Muscle of back (tissue), 11 donors: ENCODE results near the gene C3. TPM values are rescaled to one million over a fixed set of nuclear protein-coding genes. Genes with fewer than 3 reads are reported as not detected.

Experiments used
- DNase-seq, 3 donors: peaks; one replicate each; pipeline versions ENCODE4 v3.0.0 to v3.0.0-alpha.2; 2013
- polyA plus RNA-seq, 10 donors: library from polyadenylated mRNA; unstranded; fragments of 120-200 nt; gene quantifications; one replicate each; pipeline ENCODE4 v1.2.1, GENCODE V29; 2013; ENCODE audit not compliant: insufficient read length in 10 of 10

The C3 gene
- polyA plus RNA-seq, 10 donors = 3.4 to 13.9 (median 8.9) TPM

- no peak for DNase-seq
Measured at GRCh38 chr19:6745965-6746364, 25.5 kb upstream of the C3 start.

DNA sequence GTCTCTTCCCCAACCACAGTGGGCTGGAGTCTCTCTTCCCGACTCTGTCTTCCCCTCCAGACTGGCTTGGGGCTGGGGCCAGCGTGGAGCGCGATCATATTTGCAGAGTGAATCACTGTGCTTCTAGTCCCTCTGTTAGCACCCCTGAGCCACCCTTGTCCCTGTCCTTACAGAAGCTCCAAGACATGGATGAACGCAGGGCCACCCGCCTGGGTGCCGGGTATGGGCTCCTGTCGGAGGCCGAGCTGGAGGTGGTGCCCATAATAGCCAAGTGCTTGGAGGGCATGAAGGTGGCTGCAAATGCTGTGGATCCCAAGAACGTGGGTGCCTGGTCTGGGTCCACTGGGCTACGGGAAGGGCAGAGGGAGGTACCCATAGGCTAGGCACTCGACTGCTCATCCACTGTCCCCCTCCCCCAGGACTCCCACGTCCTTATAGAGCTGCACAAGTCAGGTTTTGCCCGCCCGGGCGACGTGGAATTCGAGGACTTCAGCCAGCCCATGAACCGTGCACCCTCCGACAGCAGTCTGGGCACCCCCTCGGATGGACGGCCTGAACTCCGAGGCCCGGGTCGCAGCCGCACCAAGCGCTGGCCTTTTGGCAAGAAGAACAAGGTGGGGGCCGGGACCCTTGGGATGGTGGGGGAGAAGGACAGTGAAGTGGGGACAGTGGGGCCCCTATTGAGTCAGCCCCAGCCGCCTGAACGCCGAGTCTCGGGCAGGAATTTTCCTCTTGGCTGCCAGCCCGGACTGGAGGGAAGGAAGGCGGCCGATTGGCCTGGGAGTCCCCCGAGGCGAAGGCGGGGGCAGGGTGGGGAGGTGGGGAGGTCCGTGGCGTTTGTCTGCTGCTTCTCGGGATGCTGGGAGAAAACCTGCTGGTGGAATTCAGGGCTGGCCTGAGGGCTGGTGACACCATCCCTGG lies 24.2 kb upstream of the C3 start:
- peak; percentile 82 to 95 (median 94) for DNase-seq

DNA sequence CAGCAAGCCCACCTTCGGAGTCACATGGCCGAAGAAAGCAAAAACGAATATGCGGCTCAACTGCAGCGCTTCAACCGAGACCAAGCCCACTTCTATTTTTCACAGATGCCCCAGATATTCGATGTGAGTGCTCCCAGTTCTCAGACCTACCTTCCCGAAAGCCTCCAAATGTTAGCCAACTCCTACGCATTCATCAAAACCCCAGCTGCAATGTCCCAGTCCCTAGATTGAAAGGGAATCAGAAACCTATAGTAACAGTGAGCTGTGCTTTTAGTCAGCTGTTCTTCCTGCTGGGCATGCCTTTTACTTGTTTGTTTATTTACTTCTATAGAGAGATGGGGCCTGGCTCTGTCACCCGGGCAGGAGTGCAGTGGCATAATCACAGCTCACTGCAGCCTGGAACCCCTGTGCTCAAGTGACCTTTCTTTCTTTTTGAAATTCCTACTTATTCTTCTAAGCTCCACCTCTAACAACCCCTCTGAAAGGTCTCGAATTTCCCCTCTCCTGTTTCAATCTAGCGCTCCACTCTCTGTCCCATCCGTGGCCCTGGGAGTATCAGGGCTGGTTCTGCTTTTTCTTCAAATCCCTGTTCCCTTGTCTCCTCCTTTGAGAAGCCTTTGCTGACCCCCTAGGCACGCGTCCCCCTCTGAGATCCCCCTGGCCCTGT lies 23.4 kb upstream of the C3 start:
- no peak for DNase-seq

- DNase-seq = peak in 1 of 3 donors; percentile 48
Measured at GRCh38 chr19:6743066-6743465, 22.6 kb upstream of the C3 start.

DNA sequence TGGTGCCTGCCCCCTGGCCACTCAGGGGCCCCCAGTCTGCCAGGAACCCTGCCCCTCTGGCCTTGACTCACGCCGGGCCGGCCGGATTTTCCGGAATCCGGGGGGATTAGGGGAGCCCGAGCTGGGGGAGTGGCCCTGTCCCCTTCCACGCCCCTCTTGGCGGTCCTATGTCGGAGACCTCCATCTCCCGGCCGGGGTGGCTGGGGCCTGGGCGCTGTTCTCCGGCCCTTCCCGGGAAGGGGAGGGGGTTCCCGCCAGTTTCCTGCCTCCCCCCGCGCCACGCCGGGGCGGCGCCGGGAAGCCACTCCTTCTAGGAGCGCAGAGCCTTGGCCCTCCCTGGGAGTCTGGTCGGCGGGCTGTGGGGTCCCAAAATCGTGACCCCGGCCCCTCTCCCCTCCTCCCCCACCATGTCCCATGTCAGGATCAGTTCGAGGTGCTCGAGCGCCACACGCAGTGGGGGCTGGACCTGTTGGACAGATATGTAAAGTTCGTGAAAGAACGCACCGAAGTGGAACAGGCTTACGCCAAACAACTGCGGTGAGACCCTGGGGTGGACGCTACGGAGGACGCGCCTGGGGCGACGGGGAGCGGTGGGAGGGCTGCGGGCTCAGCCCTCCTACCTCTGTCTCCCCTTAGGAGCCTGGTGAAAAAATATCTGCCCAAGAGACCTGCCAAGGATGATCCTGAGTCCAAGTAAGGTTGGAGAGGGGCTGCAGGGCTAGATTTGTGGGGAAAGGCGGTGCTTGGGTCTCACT lies 20.3 kb upstream of the C3 start:
- peak in 2 of 3 donors; percentile 79 to 87 for DNase-seq

DNA sequence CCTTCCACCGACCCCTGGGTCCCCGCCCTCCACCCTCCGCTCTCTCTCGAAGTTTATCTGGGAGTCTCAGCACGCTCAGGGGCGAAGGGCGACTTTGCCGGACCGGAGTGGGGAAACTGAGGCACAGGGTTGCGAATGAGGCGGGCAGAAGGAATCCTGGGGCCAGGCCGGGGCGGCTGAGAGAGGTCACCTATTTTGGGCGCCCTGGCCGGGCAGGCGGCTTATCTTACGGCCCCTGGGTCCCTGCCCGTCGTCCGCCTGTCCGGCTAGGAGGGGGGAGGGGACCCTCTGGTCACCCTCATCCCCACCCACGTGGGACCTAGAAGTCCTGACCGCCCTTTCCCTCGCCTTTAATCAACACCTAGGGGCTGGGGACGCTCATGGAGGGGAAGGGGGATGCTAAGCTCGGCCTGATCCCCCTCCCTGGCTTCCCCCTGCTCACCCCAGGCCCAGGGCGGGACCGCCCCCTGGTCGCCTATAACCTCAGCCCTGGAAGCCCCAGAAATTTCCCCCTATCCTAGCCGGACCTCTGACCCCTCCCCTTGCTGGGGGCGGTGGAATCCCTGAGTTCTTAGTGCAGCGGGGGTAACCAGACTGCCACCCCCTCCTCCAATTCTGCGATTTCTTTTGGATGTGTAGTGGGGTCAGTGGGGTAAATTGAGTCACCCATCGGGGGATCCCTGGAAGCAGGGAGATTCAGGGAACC lies 19.6 kb upstream of the C3 start:
- DNase-seq = peak in 2 of 3 donors; percentile 52 to 80

- peak; percentile 86 to 94 (median 93) for DNase-seq
Measured at GRCh38 chr19:6739390-6739882, 19.0 kb upstream of the C3 start, which contains the start of gene TRIP10. TSS of gene TRIP10 (plus strand) at chr19:6739680. CDS start at chr19:6739762, 82 bp downstream.

DNA sequence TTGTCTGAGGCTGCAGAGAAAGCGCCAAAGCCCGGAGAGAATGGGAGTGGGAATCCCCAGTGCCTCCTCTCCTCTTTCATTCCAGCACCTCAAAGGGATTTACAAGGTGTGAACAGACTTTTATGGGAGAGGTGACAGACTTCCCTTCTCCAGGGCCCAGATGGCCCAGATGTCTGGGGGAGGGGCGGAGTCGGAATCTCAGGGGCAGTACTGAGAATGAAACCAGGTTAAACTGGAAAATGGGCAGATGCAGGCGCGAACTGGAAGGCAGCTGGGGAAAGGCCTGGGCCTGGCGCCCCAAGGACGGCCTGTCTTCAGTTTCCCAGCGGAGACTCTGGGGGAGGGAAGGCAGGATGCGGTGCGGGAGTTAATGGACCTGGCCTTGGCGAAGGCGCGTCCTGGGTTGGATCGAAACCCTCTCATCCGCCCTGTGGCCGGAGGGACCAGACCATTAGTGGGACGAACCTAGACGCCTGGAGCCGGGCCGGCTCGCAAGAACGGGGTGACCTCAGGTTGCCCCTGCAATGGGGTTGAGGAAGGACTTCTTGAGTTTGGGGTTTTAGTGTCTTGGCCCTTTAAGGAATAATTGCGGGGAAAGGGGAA lies 18.4 kb upstream of the C3 start:
- peak in 1 of 3 donors; percentile 46 for DNase-seq

DNA sequence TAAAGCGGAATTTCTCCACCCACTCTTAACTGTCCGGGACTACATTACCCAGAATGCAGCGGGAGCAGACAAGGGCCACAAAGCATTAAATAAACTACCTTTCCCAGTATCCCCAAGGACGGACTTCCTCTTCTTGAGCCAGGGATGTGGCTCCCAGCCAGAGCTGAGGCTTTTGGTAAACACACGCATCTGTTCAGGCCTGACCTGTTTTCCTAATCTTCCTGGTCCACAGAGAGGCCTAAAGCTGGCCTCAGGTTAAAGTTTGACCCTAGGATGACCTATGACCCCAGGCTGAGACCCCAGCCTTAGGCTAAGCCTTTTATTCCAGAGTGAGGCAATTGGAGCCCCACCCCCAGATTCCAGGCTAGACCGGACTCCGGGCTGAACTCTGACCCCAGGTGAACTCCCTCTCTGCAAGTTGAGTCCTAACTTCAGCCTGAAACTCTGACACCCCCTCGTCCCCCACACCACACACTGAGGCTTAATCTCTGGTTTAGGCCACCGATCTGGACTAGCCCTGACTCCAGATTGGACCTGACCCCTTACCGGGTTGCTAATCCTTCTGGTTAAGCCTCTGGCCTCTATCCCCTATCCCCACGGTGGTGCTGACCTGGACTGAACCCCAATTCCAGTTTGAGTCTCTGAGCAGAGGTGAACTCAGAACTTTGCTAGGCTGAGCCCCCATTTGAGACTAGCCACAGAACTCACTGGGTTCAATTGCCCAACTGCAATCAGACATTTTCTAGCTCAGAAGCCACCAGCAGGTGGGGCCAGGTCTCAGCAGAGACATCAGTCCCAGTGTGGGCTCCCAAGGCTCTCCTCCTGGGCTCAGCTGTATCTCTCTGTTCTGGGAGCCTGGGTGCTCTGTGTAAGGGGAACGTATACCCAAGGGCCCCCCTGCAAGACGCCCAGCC lies 17.7 kb upstream of the C3 start:
- peak; percentile 75 to 88 (median 76) for DNase-seq

DNA sequence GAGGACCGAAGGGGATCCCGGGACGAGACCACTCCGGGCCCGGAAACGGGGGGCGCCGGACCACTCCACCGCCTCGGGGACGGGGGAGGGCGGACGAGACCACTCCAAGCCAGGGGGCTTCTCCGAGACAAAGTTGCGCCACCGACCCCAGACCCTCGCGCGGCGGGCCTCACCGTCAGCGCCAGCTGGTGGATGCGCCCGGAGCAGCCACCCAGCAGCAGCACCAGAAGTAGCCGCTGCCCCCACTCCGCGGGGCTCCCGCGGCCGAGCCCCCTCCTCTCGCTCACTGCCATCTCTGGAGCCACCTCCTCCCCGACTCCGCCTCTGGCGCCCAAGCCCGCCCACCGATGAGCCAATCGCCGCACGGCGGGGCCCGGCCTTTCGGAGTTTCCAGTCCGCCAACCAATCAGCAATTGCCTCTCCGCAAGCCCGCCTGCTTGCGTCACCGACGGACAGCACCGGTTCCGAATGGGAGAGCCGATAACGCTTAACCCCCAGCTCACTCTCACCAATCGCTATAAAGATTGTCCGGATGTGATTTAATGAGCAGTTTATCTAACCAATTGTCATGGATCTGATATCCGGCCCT lies 16.9 kb upstream of the C3 start, which contains the start of gene GPR108:
Gene GPR108 (minus strand): TSS at position 297 of the 589 bp plus-strand sequence. CDS start 4 bp downstream, at position 293.
- peak; percentile 100 for DNase-seq

DNA sequence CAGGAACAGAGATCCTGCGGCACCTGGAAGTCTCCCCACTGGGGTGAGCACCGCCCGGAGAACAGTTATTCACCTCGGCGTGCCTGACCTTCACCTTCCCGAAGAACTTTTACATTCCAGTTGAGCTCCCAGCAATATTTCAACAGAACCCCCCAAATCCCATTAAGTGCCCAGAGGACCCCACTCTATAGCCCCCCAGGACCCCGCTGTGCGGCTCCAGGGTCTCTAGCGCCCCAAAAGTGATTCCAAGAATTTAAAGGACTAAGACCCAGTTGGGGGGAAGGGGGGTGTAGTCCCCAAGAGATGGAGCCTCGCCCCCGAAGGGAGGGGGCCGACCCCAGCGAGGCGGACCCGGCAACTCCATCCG lies 16.4 kb upstream of the C3 start:
- no peak for DNase-seq

DNA sequence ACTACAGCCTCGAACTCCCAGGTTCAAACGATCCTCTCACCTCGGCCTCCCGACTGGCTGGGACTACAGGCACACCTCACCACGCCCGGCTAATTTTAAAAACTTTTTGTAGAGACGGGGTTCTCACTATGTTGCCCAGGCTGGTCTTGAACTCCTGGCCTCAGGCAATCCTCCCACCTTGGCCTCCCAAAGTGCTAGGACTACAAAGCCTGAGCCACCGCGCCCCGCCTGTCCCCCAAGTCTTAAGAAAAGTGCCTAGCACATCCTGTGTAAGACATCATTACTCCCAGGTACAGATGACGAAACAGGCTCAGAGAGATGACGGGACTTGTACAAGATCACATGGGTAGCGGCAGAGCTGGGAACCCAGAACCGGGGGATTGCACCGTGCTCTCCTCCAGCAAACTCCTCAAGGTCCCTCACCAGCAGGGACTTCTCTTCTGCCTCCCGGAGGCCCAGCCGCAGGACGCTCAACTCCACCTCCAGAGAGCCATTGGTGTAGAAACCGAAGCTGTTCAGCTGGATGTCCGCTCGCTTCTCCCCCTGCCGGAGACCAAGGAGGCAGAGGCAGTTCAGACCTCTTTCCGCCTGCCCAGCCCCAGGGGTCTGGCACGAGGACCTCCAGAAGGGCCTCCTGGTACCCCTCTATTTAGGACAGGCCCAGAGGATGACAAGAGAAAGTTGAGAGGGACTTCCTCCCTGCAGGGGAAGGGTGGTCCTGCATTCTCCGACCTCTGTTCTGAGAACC lies 15.9 kb upstream of the C3 start:
- DNase-seq = peak; percentile 77 to 91 (median 80)

- DNase-seq = no peak
Measured at GRCh38 chr19:6735181-6735911, 14.9 kb upstream of the C3 start.

DNA sequence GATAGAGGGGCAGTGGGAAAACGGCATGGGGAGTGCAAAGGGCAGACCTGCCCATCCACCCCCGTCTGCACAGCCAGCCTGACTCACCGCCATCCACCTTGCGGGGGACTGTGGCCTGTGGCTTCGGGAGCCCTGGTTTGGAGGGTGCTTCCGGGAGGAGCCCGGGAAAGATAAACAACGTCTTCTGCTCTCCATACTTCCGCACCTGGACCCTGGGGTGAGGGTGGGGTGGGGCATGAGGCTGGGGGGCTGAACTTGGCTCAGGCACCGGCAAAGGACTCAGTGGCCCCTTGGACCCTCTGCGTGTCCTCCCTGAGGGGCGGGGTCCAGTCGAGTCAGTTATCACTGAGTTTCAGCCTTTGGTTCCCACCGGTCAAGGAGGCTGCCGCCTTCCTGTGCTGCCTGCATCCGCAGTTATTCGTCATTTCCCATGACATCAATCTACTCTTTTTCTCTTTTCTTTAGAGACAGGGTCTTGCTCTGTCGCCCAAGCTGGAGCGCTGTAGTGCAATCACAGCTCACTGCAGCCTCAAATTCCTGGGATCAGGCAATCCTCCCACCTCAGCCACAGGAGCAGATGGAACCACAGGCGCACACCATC lies 13.7 kb upstream of the C3 start:
- no peak for DNase-seq

DNA sequence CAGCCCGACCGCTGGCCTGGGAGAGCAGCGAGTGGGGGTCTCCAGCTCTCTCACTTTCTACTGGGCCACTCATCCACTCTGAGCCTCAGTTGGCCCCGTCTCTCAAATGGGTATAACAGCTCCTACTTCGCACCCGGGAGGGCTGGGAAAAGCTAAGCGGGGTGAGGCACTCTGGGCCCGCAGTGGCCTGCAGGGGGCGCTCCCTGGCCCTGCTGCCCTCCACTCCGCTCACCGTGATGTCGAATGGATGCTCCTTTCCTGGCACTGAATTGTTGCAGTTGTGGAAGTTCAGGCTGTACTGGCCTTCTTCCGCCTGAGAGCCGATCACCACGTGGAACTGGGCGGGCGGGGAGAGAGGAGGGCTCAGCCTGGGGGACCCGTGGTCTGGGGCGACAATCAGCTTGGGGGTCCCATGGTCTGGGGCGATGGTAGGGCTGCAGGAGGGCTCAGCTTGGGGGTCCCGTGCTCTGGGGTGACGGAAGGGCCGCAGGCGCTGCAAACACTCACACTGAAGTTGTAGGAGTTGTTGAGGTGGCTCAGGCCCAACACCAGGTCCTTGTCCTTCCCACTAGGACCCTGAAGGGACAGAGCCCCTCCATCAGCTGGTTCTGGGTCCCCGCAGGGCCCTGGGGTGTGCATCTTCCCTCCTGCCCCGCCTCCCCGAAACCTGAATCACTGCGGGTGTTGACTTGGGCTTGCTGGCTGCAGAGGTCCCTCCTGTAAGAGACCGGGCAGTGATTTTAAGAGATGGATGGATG lies 13.1 kb upstream of the C3 start:
- DNase-seq = no peak

DNA sequence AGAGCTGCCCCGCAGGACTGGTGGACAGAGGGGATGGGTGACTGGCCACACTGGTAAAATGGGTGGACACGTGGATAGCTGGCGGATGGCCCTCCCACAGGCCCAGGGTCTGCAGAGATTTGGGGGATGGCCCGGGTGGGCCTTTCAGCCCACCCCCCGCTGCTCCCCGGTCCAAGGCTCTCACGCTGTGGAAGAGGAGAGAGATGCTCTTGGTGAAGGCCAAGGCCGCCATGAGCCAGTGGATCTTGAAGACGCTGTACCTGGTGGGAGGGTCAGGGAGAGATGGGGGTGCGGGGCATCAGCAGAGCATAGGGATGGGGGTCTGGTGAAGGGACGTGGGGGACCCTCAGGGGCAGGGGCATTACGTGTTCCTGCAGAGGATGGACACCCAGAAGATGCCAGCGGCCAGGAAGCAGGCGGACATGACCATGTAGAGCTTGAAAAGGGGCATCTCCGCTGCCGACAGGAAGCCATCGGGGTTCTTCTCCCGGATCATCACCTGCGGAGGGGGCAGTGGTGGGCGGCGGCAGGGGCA lies 12.4 kb upstream of the C3 start:
- no peak for DNase-seq
